CD4-positive, alpha-beta T cell treated with Interleukin-15 for 1 hour (primary cell): ENCODE data around the gene DAPK1.

Experiments used
- DNase-seq: peaks from one replicate; pipeline ENCODE4 v3.0.0-alpha.2; 2020

The DAPK1 gene

DNA sequence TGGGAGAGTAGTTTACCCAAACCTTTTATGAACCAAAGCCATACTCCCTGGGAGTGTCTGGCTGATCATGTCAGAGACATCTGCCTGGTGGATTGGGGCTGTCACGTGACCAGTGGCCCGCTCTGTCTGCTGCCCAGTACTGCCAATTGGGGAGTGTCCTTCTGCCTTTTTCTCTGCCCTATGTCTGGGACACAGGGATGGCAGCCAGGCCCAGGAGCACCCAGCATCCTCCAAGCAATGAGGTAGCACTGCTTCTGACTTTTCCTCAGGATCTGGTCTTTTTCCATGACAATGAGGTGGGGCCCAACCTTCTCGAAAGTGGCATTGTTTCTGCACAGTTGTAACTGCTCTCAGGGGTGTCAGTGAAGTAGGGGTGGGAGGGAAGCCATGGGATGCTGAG lies 21.8 kb downstream of the DAPK1 start:
- DNase-seq = no peak

- DNase-seq = no peak
Observed at GRCh38 chr9:87520172-87520683, 22.6 kb downstream of the DAPK1 start.

DNA sequence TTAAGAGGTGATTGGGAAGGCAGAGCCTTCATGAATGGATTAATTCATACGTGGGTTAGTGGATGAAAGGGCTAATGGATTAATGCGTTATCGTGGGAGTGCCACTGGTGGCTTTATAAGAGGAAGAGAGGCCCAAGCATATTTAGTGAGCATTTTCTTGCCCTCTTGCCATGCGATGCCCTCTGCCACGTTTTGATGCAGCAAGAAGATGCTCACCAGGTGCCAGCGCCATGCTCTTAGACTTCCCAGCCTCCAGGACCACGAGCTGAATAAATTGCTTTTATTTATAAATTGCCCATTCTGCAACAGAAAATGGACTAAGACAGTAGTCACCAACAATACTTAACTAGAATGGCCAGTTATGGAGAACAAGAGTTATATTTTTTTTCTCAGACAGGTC lies 24.2 kb downstream of the DAPK1 start:
- no peak for DNase-seq

- no peak for DNase-seq
Observed at GRCh38 chr9:87524061-87524460, 26.4 kb downstream of the DAPK1 start.

GRCh38 chr9:87525546-87526303 lies 28.1 kb downstream of the DAPK1 start:
- no peak for DNase-seq

- no peak for DNase-seq
Observed at GRCh38 chr9:87527211-87527916, 29.7 kb downstream of the DAPK1 start.

- no peak for DNase-seq
Observed at GRCh38 chr9:87528969-87529368, 31.3 kb downstream of the DAPK1 start.

DNA sequence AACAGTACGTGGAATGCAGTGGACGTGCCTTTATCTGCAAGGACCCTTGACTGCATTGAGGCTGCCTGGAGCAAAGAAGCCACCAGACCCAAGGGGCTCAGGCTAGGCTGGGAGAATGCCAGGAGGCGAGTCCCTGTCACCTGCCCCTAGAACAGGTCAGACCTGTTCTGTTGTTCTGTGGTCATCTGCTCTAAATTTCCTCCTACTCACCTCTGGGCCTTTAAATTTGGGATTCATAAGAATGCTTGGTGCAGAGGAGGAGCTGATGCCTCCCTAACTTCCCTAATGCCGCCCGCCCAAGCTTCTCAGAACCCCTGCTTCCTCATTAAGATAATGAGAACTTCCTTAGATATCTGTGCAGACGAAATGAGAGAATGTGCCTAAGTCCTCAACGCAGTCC lies 32.0 kb downstream of the DAPK1 start:
- DNase-seq = no peak

DNA sequence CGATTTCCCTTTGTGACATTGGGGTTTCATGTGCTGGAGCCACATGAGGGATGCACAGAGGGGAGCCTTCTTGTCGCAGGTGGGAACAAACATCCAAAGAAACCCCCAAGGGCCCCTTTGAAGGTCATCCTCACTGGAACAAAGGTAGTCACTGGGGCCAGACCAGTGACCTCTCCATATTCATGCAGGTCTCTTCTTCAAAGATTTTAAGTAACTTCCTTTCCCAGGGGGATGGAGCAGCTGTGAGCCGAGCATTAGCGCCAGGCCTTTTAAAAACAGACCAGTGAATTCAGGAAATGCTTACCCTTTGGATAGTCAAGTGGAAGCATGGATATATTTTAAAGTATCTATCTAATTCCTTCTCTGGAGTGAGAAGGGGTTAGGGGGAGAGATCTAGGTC lies 33.0 kb downstream of the DAPK1 start:
- no peak for DNase-seq

DNA sequence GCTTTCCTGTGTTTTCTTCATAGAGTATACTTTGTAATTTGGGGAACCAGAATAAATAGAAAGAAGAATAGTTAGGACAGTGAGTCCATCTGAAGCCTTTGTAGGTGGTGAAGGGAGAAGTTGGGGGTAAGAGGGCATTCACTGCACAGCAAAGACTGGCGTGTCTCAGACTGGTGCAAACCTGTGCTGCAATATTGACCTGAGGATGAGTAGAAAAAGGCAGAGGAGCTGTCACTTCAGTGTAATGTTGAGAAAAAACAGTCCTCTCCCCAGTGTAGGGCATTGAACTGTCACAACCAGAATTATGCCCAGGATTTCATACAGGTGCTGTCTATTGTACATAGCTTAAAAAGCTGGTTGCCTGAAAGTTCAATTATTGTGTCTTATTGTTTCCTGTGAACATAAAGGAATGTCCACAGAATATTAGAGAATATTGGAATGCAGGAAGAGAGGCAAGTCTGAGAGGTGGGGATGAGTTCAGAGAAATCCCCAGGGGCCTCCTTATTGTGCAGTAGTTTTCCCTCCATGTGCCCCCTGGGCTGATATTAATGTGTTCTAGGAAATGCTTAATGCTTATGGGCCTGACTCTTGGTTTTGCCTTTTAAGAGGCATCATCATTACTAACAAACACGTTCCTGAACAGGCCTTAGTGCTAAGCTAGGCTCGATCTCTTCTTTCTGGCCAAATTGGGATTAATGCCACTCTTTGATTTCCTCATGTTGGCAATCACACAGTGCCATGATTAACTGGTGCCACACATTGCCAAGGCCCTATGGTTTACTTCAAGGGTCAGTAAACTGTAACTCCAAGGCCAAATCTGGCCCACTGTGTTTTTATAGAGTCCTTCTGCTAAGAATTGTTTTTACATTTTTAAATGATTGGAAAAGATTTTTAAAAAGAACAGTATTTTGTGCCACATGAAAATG lies 34.0 kb downstream of the DAPK1 start:
- no peak for DNase-seq

GRCh38 chr9:87533271-87533670 lies 35.6 kb downstream of the DAPK1 start:
- DNase-seq = no peak

DNA sequence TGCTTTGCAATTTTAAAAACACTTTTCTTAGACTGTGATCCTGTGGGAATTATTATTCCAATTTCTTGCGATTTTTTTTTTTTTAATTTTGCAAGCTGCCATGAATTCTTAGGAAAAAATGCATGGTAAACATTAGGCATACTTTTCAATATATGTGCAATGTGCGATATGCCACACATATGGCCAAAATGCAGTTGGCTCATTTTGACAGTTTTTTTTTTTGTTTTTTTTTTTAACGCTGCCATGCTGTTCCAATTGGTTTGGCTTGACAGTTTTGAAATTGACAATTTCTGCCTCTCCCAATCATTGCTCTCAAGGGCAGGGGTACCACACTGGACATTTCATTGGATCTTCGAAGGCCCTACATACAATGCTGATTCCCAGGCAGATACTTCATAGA lies 36.4 kb downstream of the DAPK1 start:
- DNase-seq = no peak

DNA sequence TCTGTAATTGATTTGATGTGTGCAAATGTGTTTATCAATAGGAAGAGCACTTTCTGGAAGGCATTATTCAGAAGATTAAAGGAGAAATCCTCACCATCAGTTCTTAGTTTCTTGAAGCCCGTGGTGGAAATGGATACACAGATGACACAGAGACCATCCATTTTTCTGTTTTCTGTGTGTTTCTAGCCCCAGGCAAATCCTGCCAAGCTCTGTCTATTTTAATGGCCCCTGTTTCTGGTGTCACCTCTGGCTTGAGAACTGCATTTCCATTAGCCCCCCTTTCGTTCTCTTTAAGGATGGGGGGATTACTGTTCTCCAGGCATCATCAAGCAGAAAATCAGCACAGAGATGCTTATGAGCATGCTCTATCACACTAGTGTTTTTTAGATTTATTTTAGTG lies 37.3 kb downstream of the DAPK1 start:
- DNase-seq = no peak

- DNase-seq = no peak
Observed at GRCh38 chr9:87535817-87536539, 38.3 kb downstream of the DAPK1 start.

- DNase-seq = no peak
Observed at GRCh38 chr9:87537625-87538024, 40.0 kb downstream of the DAPK1 start.

DNA sequence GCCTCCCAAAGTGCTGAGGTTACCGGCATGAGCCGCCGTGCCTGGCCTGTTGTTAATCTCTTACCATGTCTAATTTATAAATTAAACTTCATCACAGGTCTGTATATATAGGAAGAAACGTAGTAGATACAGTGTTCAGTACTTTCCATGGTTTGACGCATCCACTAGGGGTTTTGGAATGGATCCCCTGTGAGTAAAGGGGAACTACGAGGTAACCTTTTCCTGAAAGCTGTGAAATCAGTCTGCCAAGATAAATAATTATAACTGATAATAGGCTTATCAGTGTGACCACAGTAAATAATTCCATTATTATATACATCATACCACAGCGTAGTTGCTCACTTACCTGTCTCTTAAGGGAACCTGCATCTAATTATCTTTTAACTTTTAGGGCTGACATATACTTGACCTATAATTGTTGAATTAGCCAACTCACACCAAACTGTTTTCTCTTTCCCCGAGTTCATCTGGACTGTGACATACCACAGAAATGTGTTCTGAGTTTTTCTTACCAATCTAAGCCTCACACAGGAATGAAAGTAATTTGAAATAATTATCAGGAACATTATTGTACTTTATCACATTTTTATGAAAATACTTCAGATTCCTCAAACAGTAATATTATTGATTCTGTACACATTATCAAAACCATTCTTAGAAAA lies 42.9 kb downstream of the DAPK1 start:
- no peak for DNase-seq

DNA sequence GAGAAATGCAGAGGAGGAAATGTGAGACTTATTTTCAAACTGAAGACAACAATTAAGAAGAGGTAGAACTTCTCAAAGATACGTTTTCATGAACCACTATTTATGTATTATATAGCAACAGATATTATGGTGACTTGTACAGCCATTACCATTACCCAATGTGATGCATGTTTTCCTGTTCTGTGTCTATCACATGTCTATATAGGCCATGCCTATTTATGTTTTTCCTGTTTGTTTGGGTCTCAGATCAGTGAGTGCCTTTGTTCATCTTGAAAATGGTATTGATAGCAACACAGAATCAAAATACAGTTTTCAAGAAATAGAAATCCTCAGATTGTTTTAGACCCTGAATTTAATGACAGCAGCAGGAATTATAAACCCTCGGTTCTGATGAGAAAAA lies 44.0 kb downstream of the DAPK1 start:
- DNase-seq = no peak

GRCh38 chr9:87542141-87542540 lies 44.5 kb downstream of the DAPK1 start:
- DNase-seq = no peak

DNA sequence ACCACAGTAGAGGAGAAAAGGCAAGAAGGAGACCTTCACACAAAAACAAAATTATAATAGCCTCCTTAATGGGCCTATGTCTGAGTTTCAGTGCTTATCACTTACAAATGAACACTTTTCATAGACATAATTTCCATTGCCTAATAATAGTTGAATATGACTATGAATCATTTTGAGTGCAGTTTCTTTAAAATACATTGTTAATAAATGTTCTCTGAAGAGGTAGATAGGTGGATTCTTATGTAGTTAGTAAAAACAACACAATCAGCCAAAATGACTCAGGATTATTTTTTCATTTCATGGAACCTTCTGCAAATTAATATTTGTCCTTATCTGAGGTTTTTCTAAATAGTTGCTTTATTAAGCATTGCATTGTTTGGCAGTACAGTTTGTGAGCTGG lies 45.6 kb downstream of the DAPK1 start:
- no peak for DNase-seq

DNA sequence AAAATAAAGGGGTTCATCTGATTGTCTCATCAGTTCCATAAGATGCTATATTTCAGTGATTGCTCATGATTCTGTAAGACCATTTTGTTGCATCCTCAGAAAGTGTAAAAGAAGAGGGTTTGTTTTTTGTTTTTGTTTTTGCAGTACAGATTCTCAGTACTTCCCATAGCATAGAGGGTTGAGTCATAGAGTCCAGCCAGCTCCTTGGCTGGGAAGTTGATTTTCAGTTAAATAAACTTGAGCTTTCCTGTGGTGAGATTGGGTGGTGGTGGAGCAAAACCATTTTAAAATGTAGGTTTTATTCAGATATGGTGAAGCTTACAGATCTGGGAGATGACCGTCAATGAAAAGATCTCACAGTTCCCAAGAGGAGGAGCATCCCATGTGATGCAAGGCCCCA lies 48.2 kb downstream of the DAPK1 start:
- no peak for DNase-seq

DNA sequence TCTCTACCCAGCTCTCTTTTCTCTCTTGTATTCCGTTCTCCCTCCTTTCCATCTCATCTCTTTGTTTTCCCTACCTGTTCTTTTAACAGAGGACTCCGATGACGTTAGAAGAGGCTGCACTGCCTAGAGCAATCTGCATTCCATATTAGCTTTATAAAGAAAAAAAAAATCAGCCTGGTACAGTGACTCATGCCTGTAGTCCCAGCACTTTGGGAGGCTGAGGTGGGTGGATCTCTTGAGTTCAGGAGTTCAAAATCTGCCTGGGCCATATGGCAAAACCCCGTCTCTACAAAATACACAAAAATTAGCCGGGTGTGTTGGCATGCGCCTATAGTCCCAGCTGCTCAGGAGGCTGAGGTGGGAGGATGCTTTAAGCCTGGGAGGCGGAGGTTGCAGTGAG lies 49.0 kb downstream of the DAPK1 start:
- DNase-seq = no peak

GRCh38 chr9:87547671-87548081 lies 50.0 kb downstream of the DAPK1 start:
- DNase-seq = no peak
